Aorta (tissue), 5 donors: ENCODE results near the gene RHOF. TPM values are rescaled to one million over a fixed set of nuclear protein-coding genes. Genes with fewer than 3 reads are reported as not detected.
A peak's percentile ranks its signal among the peaks of the same experiment; 100 is the strongest.

ENCODE experiments used
- ATAC-seq: fragments of 200-7000 bp; cut with Tn5 transposase; one replicate; pipeline ENCODE4 v1.9.1; 2022; ENCODE audit warnings: moderate library complexity; ENCODE audit not compliant: low FRiP score
- DNase-seq, 2 donors: peaks; one replicate each; pipeline ENCODE4 v3.0.0-alpha.2; 2020
- H3K27ac ChIP-seq, 2 donors: one replicate each; pipeline ENCODE4 v1.5.1; 2013; ENCODE audit warnings: low read length in 2 of 2, mild to moderate bottlenecking in 2 of 2, moderate library complexity in 2 of 2, control low read depth in 1 of 2, inconsistent platforms in 1 of 2, low read depth in 1 of 2
- H3K27me3 ChIP-seq, 2 donors: one replicate each; pipeline ENCODE4 v1.6.1; 2013; ENCODE audit warnings: control low read depth in 1 of 2, low read length in 1 of 2, mild to moderate bottlenecking in 1 of 2, moderate library complexity in 1 of 2; ENCODE audit not compliant: insufficient read depth in 2 of 2, control insufficient read depth in 1 of 2
- H3K36me3 ChIP-seq, 2 donors: one replicate each; pipeline ENCODE4 v1.6.1; 2013; ENCODE audit warnings: control low read depth in 1 of 2, low read length in 1 of 2, mild to moderate bottlenecking in 1 of 2; ENCODE audit not compliant: insufficient read depth in 2 of 2, control insufficient read depth in 1 of 2
- H3K4me1 ChIP-seq, 2 donors: one replicate each; pipeline ENCODE4 v1.6.1; 2013; ENCODE audit warnings: low read length in 2 of 2, control low read depth in 1 of 2, mild to moderate bottlenecking in 1 of 2, moderate library complexity in 1 of 2; ENCODE audit not compliant: insufficient read depth in 2 of 2, control insufficient read depth in 1 of 2
- H3K4me3 ChIP-seq, 2 donors: one replicate each; pipeline ENCODE4 v1.5.1; 2013; ENCODE audit warnings: low read length in 2 of 2, control low read depth in 1 of 2, mild to moderate bottlenecking in 1 of 2
- H3K9me3 ChIP-seq: one replicate; pipeline ENCODE4 v1.6.1; 2013; ENCODE audit warnings: mild to moderate bottlenecking, low read length; ENCODE audit not compliant: control insufficient read depth
- WGBS, 2 donors: extraction: QIAGEN DNeasy Blood & Tissue Kit; methylation state at CpG; one replicate each; pipeline ENCODE4 v1.1.7; 2013; 5-methylcytosine and 5-hydroxymethylcytosine counted together
- intact Hi-C, 2 donors: fragments of 100-400 bp; cut with DNase I; formaldehyde crosslinking; loops; one replicate each; pipeline versions ENCODE4 v1.14.2 to v1.15.0; 2022
- long read RNA-seq, 2 donors: library from polyadenylated mRNA; unstranded; transcript quantifications; one replicate each; pipeline ENCODE4 v2.0.0, GENCODE V29; 2020 to 2021
- polyA plus RNA-seq, 2 donors: library from polyadenylated mRNA; stranded (reverse); fragments of 200-250 nt; gene quantifications; one replicate each; pipeline ENCODE4 v1.2.3, GENCODE V29; 2013
- total RNA-seq, 2 donors: library from RNA; stranded (reverse); fragmentation: NEBNext Ultra II Directional; extraction: Animal tissue kit (Norgen Biotek cat#: 25700); gene quantifications; one replicate each; pipeline ENCODE4 v1.2.1, GENCODE V29; 2021
- donor health status: healthy with polysubstance abuse.
- donor health status: Bipolar disorder and iron deficiency.
- donor health status: DM: no; HTN: no; CAD: no.
- donor health status: DM: no; HTN: no; CAD: no.
- donor health status: DM: yes; HTN: yes; CAD: no.

RHOF gene
- 10 to 100 TPM in 1 of 2 donors, 1 to 10 TPM in 1; 5.6 to 18.0 TPM for total RNA-seq
- 10 to 100 TPM in 1 of 2 donors, 1 to 10 TPM in 1; 5.2 to 12.5 TPM for polyA plus RNA-seq
- long read RNA-seq, donor 1, transcript RHOF-201 (5 exons, 3,009 nt): major isoform, 7 of 14 reads
- long read RNA-seq, donor 1, partial matches to known transcripts: 1 of 14 reads
- long read RNA-seq, donor 1, other reads (novel, unspliced or antisense): 6 of 14 reads
- long read RNA-seq, donor 2, partial matches to known transcripts: 0 of 1 reads
- long read RNA-seq, donor 2, other reads (novel, unspliced or antisense): 0 of 1 reads

- DNase-seq (peak in 1 of 2 donors; percentile 64), ATAC-seq (no peak)
- intact Hi-C loops: no loop called here
- peak within 1 kb of the TSS in 1 of 2 donors; percentile 15 for H3K4me3 ChIP-seq
- no peaks in the 10 kb centered on the region for H3K27me3 ChIP-seq
- no peaks in the 10 kb centered on the region for H3K9me3 ChIP-seq
- 1 to 6% methylated on average over 19 to 36 of the region's 36 CpGs for WGBS, 2 donors
- H3K4me1 ChIP-seq: no peaks in the 10 kb centered on the region
- peak within 1 kb of the TSS in 1 of 2 donors; percentile 19 for H3K27ac ChIP-seq
- H3K36me3 ChIP-seq: no peaks in the 10 kb centered on the region
These were observed at the start of gene RHOF for GRCh38 chr12:121793440-121793837. TSS of gene RHOF (minus strand) at chr12:121793688. CDS start at chr12:121793633, 55 bp downstream.

GRCh38 chr12:121839993-121840761 is 46.7 kb upstream of the RHOF start:
- Histone ChIP-seq H3K4me3 (peak overlapping the region; percentile 47 to 60), H3K27ac (no peak overlapping the region), H3K36me3 (no peaks in the 10 kb centered on the region), H3K9me3 (no peaks in the 10 kb centered on the region), H3K27me3 (no peaks in the 10 kb centered on the region), H3K4me1 (no peaks in the 10 kb centered on the region)
- no peak for DNase-seq
- 78% methylated on average over 24 of the region's 24 CpGs for WGBS, 2 donors
- intact Hi-C loops: loop anchor here (2.0 to 5.0 kb wide), 2 partner anchors 47 to 49 kb away; partner anchors contain the start of gene PSMD9 (in 2 of the 2)
- ATAC-seq: no peak

- Histone ChIP-seq H3K27me3 (no peaks in the 10 kb centered on the region), H3K4me1 (no peaks in the 10 kb centered on the region), H3K9me3 (no peaks in the 10 kb centered on the region), H3K4me3 (peak overlapping the region; percentile 47 to 60), H3K27ac (no peak overlapping the region), H3K36me3 (no peaks in the 10 kb centered on the region)
- intact Hi-C loops: loop anchor here (2.0 to 5.0 kb wide), 2 partner anchors 48 to 49 kb away; partner anchors contain the start of gene PSMD9 (in 2 of the 2)
- 12 to 13% methylated on average over 53 of the region's 53 CpGs for WGBS, 2 donors
- ATAC-seq (peak; percentile 99), DNase-seq (peak; percentile 100)
These were observed 45.9 kb upstream of the RHOF start for GRCh38 chr12:121839106-121839992.

GRCh38 chr12:121838126-121838525 is 44.6 kb upstream of the RHOF start:
- Histone ChIP-seq H3K4me1 (no peaks in the 10 kb centered on the region), H3K9me3 (no peaks in the 10 kb centered on the region), H3K27me3 (no peaks in the 10 kb centered on the region), H3K4me3 (no peak overlapping the region), H3K36me3 (no peaks in the 10 kb centered on the region), H3K27ac (no peak overlapping the region)
- DNase-seq (no peak), ATAC-seq (no peak)
- WGBS, 2 donors: 76 to 79% methylated on average over 5 of the region's 5 CpGs
- intact Hi-C loops: loop anchor here (2.0 to 5.0 kb wide), 2 partner anchors 49 to 51 kb away; partner anchors contain the start of gene PSMD9 (in 2 of the 2)

GRCh38 chr12:121837680-121838079 is 44.2 kb upstream of the RHOF start:
- Histone ChIP-seq H3K9me3 (no peaks in the 10 kb centered on the region), H3K27me3 (no peaks in the 10 kb centered on the region), H3K4me3 (no peak overlapping the region), H3K36me3 (no peaks in the 10 kb centered on the region), H3K4me1 (no peaks in the 10 kb centered on the region), H3K27ac (no peak overlapping the region)
- ATAC-seq (no peak), DNase-seq (no peak)
- intact Hi-C loops: loop anchor here (2.0 to 5.0 kb wide), 2 partner anchors 50 to 51 kb away; partner anchors contain the start of gene PSMD9 (in 2 of the 2)
- 67 to 68% methylated on average over 4 of the region's 4 CpGs for WGBS, 2 donors

GRCh38 chr12:121831571-121832245 is 38.2 kb upstream of the RHOF start:
- intact Hi-C loops: no loop called here
- Histone ChIP-seq H3K4me1 (no peaks in the 10 kb centered on the region), H3K27me3 (no peaks in the 10 kb centered on the region), H3K36me3 (peaks cover 0 to 5% of the 10 kb centered on the region in 2 donors), H3K4me3 (no peak overlapping the region), H3K27ac (no peak overlapping the region), H3K9me3 (no peaks in the 10 kb centered on the region)
- no peak for ATAC-seq
- 90 to 91% methylated on average over 19 of the region's 19 CpGs for WGBS, 2 donors
- no peak for DNase-seq

GRCh38 chr12:121830588-121831265 is 37.2 kb upstream of the RHOF start:
- ATAC-seq (no peak), DNase-seq (no peak)
- H3K27me3 ChIP-seq: no peaks in the 10 kb centered on the region
- H3K27ac ChIP-seq: no peak overlapping the region
- peaks cover 0 to 5% of the 10 kb centered on the region in 2 donors for H3K36me3 ChIP-seq
- no peak overlapping the region for H3K4me3 ChIP-seq
- WGBS, 2 donors: 82 to 86% methylated on average over 29 of the region's 29 CpGs
- H3K9me3 ChIP-seq: no peaks in the 10 kb centered on the region
- intact Hi-C loops: no loop called here
- H3K4me1 ChIP-seq: no peaks in the 10 kb centered on the region
